Glomerular visceral epithelial cell (primary cell): ENCODE results near the gene POSTN.

Experiments
- DNase-seq: peaks from one replicate; pipeline ENCODE4 v3.0.0-alpha.2; 2016; ENCODE audit errors: extremely low spot score

The POSTN gene

DNA sequence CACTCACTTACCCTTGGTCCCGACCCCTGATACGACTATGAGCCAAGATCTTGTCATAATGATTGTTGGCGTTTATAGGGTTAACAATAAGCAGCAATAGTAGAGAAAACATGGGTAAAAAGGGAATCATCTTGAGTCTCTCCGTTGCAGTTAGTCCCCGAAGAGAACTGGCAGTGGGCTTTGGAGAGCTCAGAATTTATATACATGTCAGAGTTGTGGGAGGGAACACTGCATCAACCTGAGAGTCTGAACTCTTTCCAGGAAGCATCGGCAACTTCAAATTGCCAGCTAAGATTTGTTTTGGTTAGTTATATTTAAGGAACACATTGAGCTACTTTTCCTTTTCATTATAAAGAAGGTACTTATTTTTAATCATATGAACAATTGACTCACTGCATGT is at the start of gene POSTN:
TSS of gene POSTN (minus strand) at position 172 of the 400 bp plus-strand sequence. CDS start at position 130, 42 bp downstream.
- DNase-seq: no peak

DNA sequence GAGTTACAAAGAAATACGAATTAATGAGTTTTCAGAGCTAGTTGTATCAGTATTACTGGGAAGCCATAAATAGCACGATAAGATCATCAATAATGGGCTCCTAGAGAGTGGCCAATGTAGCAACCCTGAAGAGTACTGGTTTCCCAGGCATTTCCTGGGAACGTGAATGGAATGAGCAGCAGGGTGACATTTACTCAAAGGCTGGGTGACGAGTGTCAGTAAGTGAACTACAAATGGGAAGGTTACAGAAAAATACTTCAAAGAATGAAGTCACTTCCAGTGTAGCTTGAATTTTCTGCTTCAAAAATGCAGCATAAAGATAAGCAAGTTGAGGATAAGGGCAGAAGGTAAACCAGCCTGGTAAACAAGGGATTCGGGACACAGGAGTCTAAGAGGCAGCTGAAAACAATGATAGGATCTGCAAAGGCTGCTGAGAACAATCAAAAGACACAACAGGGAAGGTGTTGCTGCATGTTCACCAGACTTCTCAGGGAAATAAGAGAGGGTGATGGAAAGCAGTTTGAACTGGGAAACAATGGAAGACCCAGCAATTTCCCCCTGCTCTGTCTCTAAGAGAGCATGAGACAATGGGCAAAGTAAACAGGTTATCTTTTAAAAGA is 48.6 kb upstream of the POSTN start:
- no peak for DNase-seq

DNA sequence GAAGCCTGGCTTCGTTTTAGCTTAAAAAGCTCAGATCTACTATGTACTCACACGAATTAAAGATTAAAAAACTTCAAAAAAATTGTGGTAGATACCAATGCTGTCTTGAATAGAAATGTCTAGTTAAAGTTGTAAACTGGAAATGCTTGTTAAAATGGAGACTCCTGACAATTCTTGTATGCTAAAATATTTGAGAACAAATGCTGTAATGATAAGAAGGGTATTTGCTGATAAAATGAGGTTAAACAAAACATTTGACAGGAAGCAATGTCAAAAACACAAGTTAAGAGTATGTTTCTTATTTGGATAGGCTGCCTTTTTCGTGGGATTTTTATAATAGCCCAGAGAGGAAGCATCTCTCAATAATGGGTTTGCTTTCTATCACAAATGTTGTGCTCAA is 48.0 kb upstream of the POSTN start:
- DNase-seq: no peak

DNA sequence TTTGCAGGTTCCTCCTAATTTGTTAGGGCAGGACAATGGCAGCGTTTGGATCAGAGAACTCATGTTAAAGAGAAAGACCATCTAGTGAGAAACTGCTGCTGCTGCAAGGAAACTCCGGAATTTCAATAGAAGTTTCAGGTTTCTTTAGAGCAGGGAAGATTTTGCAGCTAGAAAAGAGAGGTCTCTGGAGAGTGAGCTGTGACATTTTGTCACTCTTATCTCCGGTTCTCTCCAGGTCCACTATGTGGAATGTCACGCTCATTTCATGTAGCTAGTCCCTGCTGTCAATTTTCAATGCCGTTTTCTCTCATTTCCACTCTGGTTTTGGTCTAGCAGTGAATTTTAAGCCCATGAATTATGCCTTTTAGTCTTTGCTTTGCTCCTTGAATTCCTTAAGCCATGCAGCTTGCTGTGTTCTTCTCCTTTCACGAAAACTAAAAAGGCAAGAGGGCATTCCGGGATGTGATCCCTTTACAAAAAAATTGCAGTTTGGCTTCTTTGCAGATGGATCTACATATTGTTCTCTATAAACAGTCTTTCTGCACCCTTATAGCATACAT is 46.7 kb upstream of the POSTN start:
- no peak for DNase-seq

DNA sequence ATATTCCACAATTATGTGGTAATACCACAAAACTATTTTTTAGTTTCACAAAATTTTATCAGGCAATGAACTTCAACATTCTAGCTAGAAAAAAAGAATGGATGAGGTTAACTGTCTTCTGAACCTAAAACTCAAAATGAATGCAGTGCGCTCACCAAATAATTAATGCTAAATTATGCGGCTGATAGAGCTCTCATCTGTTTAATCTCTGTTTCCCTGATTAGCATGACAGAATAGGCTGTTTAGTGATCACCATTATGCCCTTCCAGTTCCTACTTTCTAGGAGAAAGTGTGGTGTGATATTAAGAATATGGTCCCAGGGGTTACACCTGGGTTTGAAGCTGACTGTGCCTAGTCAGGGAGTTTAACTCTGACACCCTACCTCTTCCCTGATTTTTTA is 42.8 kb upstream of the POSTN start:
- no peak for DNase-seq

GRCh38 chr13:37640499-37640898 is 41.9 kb upstream of the POSTN start:
- peak; percentile 73 for DNase-seq

GRCh38 chr13:37636701-37637100 is 38.1 kb upstream of the POSTN start:
- DNase-seq: no peak

- no peak for DNase-seq
Observed at GRCh38 chr13:37632294-37632693, 33.7 kb upstream of the POSTN start.

GRCh38 chr13:37627428-37627827 is 28.9 kb upstream of the POSTN start:
- DNase-seq: no peak

DNA sequence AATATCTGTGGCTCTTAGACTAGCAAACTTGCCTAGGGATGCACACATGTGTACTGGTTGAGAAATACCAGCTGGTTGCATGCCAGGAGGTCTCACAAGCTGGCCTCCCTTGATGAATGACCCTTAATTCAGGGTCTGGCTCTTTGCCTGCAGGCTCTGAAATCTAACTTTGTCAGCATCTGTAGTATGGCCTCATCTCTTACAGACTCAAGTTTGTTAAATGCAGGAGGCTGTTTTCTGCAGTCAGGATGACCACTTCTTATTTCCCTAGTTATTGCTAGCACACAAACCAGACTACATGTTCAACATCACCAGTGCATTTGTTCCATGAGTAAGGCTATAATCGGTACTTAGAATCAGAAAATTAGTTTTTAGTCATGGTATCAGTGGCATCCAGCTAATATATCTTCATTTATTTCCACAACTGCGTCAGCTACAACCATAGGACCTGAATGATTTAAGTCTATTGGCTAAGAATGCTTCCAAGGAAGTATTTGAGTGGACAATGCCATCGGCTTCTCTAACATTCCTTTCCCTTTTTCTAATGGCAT is 23.3 kb upstream of the POSTN start:
- DNase-seq: no peak

DNA sequence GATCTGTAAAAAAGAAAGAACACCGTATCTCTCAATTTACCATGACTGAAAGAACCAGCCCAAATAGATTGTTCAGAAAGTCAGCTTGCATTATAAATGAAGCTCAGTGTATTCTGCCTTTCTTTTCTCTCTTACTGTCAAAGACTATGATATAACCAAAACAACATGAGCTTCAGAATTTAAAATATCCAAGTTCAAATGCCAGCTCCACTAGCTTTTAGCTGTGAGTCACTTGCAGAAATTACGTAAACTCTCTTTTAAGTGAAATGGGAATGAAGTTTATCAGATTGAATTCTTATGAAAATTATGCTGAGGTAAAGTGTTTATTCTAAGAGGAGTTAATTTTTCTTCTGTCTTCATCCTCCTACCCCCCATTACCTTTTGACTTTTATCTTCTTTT is 20.0 kb upstream of the POSTN start:
- DNase-seq: peak; percentile 44

DNA sequence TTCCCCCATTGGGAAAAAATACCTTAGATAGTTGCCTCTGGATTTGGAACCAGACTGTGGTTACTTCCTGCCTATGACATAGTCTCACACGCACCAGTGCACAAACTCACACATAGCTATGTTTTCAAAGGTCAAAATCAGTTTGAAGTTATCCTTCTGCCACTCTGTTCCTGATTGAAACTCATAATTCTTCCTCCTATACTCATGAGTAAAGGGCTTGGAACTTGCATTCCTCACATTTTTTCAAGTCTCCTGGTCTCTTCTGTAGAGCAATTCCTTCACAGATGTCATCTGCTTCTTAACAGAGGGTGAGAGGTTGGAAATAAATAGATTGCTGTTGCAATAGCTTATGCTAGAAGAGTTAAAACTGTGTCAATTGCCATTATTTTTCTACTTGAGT is 18.6 kb upstream of the POSTN start:
- DNase-seq: peak; percentile 95

- peak; percentile 40 for DNase-seq
Observed at GRCh38 chr13:37616131-37616530, 17.6 kb upstream of the POSTN start.

DNA sequence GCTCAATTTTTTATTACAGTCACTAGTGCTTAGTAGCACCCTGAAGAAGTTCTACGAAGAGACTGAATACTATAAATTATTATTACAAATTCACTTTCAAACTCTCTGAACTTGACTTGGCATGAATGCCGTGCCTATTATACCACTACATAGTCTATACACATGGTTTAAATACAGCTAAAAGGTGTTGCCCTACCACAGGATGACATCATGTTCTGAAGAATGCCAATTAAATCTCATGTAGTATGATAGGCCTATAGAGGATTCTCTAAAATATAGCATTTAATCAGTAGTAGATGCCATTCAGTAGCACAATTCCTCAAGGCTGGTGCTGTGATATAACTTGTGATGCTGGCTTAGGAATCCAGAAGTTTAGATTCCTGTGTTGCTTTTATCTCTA is 16.7 kb upstream of the POSTN start:
- DNase-seq: peak; percentile 61

DNA sequence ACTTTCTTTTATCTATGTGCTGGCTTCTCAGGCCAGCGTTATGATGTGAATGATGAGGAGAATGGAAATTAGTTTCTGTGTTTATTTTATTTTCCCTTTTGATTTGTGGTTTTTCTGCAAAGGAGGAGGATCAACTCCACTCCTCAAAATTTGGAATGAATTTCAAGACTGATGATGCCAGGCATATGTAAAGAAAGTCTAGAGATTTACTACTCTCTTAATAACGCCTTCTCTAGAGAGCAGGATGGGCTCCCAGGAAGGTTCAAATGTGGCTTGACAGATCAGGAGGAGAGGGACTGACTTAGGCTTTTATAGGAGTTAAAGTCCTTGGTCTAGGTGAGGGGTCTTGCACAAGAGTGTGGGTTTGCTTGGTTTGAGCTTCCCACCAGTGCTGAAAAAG is 15.1 kb upstream of the POSTN start:
- DNase-seq: no peak

DNA sequence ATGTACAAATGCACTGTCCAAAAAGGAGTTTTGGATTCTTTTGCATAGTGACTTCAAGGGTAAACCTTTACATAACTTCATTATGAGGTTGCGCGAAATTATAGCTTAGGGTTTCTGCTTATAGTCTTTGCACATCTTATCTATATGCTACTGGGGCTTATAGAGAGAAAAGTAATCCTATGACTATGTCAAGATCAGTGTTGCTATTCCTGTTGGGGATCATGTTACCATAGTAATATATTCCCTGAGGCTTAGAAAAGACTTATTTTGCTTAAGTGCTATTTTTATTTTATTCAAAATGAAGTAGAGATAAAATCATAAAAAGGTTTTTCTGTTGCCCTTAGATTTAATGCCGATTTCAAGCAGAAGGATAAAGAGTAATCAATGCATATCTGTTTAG is 14.7 kb upstream of the POSTN start:
- DNase-seq: no peak

DNA sequence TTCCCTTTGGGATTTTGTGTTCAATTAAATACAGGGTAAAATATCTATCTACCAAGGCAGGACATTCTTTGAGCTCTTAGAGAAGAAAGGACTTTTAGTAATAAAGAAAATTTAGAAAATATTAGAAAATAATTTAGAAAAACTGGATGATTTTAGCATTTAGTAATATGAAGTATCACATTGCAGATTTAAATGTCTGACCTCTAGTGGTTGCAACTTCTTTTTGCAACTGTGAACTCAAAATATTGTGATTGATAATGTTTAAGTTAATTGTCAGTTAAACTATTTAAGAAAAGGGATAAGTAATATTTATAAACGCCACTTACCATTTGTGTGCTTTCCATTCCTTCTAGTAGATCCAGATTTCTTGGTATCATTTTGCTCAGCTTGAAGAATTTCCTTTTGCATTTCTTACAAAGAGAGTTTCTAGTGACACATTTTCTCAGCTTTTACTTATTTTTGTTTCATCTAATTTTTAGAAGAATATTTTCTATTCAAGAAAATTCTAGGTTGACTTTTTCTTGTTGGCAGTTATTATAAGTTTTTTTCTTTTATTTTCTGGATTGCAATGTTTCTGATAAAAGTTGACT is 10.3 kb upstream of the POSTN start:
- no peak for DNase-seq

GRCh38 chr13:37602733-37603381 is 4.3 kb upstream of the POSTN start:
- no peak for DNase-seq

GRCh38 chr13:37601648-37602440 is 3.3 kb upstream of the POSTN start:
- DNase-seq: no peak

- no peak for DNase-seq
Observed at GRCh38 chr13:37599519-37599918, 951 bp upstream of the POSTN start.

- DNase-seq: no peak
Observed at GRCh38 chr13:37597477-37598025, 1.0 kb downstream of the POSTN start.

DNA sequence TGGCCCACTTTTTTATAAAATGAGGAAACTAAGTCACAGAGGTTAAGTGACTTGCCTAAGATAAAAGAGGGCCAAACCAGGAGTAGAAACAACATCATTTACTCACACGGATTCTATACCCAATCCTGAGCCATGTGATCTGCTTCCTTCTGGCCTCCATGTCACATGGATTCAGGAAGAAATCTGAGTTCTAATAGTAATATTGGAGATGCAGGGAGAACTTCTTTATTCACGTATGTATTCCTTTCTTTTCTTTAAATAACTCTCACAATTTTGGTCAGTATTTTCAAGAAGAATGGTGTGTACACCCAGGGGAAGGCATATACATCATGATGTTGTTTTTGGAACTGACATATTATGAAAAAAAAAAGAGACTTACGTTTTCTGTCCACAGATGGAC is 1.8 kb downstream of the POSTN start:
- DNase-seq: no peak
